LNCaP clone FGC (cell line): ENCODE data around the gene ARHGDIG.

Source experiments
- DNase-seq: peaks from one replicate; pipeline ENCODE4 v3.0.0-alpha.2; 2011; ENCODE audit warnings: low read depth
- H3K4me3 ChIP-seq: 2 replicates; pipeline ENCODE4 v1.5.1; 2011; ENCODE audit warnings: mild to moderate bottlenecking, low read depth, low read length, control low read depth
- CTCF ChIP-seq: IDR thresholded peaks from 2 replicates; pipeline ENCODE4 v1.5.1; 2012; ENCODE audit warnings: mild to moderate bottlenecking; ENCODE audit not compliant: control insufficient read depth, insufficient read depth; ENCODE audit errors: extremely low read depth

ARHGDIG gene

DNA sequence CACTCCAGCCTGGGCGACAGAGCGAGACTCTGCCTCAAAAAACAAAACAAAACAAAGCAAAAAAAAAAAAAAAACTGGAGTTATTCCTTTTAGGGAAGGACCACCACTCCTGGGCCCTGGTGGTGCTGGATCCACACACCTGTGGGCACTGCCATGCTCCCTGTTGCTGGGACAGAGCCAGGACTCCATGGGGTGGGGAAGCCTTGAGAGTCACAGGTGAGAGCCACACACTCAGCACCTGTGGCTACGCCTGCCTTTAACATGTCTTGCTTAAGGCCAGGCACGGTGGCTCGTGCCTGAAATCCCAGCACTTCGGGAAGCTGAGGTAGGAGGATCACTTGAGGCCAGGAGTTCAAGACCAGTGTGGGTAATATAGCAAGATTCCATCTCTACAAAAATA is 20.8 kb downstream of the ARHGDIG start:
- no peak for TF ChIP-seq CTCF
- DNase-seq, result no peak

DNA sequence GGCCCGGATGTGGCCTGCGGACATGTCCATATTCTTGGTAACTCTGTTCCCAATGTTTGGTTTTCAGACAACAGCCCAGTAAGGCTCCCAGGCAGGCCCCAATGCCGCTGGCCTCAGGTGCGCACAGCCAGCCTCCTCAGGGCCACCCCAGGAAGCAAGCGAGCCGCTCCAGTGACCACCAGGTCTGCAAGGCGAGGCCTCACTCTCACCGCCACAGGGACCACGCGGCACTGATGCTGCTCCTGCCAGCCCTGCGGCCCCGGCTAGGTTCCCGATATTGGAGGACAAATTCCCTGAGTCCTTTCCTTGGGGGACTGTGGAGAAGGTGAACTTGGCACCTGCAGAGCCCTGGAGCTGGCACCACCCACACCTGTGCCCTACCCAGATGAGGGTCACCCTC is 21.6 kb downstream of the ARHGDIG start:
- no peak for DNase-seq
- no peak overlapping the region for H3K4me3 ChIP-seq
- no peak for TF ChIP-seq CTCF

More for the DNA sequence above, 20.8 kb downstream of the ARHGDIG start:
- no peak overlapping the region for H3K4me3 ChIP-seq

GRCh38 chr16:303760-304505 is 23.5 kb downstream of the ARHGDIG start:
- no peak overlapping the region for H3K4me3 ChIP-seq
- DNase-seq, result no peak
- TF ChIP-seq CTCF, result no peak

- TF ChIP-seq CTCF, result no peak
- DNase-seq, result no peak
- no peak overlapping the region for H3K4me3 ChIP-seq
Observed at GRCh38 chr16:305916-306626, 25.7 kb downstream of the ARHGDIG start.

DNA sequence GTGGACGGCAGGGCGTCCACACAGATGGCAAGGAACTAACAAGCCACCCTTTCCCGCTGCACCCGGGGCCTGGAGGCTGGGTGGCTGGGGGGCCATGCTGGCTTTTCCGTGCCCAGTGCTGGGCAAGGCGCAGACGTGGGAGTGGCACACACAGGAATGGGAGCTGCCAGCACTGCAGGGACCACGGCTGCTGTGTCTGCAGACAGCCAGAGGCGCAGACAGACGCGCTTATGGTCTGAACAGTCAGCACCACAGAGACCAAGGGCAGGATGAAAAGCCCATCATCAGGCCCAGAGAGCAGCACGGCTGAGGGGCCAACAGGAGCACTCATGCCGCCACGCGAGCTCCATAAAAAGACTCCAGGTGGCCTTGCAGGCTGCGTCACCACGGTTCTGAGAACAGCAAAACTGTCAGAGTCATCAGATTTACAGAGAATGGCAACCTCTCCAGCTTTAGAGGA is 26.6 kb downstream of the ARHGDIG start:
- no peak overlapping the region for H3K4me3 ChIP-seq
- no peak for DNase-seq
- no peak for TF ChIP-seq CTCF

DNA sequence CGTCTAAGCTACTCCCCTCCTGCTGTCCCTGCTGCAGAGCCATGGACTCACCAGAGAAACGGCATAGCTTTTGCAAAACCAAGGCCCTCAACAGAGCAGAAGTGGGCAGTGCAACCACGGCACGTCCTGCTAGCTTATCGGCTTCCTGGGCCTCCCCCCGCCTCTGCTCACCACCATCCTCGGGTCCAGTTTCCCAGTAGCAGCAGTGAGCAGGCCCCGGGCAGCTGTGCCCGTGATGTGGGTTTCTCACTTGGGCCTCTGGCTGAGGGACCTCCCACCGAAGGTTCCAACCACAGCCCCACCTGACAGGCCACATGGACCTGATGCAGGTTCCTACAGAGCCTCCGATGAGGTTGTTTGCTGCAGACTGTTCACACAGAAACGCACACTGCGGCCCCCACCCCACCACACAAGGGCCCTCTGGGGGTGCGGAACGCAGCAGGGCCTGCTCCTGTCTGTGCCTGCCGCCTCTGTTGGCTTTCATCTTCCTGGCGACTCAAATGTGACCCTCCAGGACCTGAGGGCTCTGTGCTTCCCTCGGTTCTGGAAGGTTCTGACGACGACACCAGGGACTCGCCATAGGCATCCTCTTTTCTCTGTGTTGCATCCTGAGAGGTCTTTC is 27.4 kb downstream of the ARHGDIG start:
- no peak for TF ChIP-seq CTCF
- DNase-seq, result no peak
- no peak overlapping the region for H3K4me3 ChIP-seq
